Fibroblast of lung (primary cell): ENCODE data around the gene PABPN1L. TPM values are rescaled to one million over a fixed set of nuclear protein-coding genes. Genes with fewer than 3 reads are reported as not detected.

Experiments used
- DNase-seq, 2 donors: peaks; one replicate each; pipeline versions ENCODE4 v3.0.0 to v3.0.0-alpha.2; 2010; ENCODE audit warnings: low read depth in 2 of 2
- H2AFZ ChIP-seq: 2 replicates; pipeline ENCODE4 v1.5.1; 2012; ENCODE audit warnings: low read length, control low read depth, inconsistent platforms
- H3K27ac ChIP-seq: 2 replicates; pipeline ENCODE4 v1.5.1; 2011; ENCODE audit warnings: low read length, control low read depth; ENCODE audit not compliant: insufficient read depth
- H3K27me3 ChIP-seq: 2 replicates; pipeline ENCODE4 v1.5.1; 2011; ENCODE audit warnings: mild to moderate bottlenecking, low read length; ENCODE audit not compliant: control insufficient read depth, insufficient read depth
- H3K36me3 ChIP-seq: 2 replicates; pipeline ENCODE4 v1.5.1; 2011; ENCODE audit warnings: low read length; ENCODE audit not compliant: control insufficient read depth, insufficient read depth
- H3K4me1 ChIP-seq: 2 replicates; pipeline ENCODE4 v1.5.1; 2011; ENCODE audit warnings: low read length; ENCODE audit not compliant: control insufficient read depth, insufficient read depth; ENCODE audit errors: extremely low read depth
- H3K4me2 ChIP-seq: 2 replicates; pipeline ENCODE4 v1.5.1; 2011; ENCODE audit warnings: low read length, control low read depth; ENCODE audit not compliant: insufficient read depth; ENCODE audit errors: extremely low read depth
- H3K4me3 ChIP-seq, 4 experiments: fragments of 200-600 bp in 1 of 4; sonication (generic) in 1 of 4; replicated peaks in 1 of 4; 2 replicates each; pipeline ENCODE4 v1.5.1; 2011 to 2016; ENCODE audit warnings: low read length in 4 of 4, low read depth in 3 of 4, mild to moderate bottlenecking in 3 of 4, control low read depth in 2 of 4, inconsistent platforms in 1 of 4, mixed read lengths in 1 of 4; ENCODE audit not compliant: insufficient read depth in 1 of 4; ENCODE audit errors: control extremely low read depth in 1 of 4
- H3K79me2 ChIP-seq: 2 replicates; pipeline ENCODE4 v1.5.1; 2012; ENCODE audit warnings: mild to moderate bottlenecking, low read length, inconsistent platforms; ENCODE audit not compliant: control insufficient read depth, insufficient read depth
- H3K9ac ChIP-seq: 2 replicates; pipeline ENCODE4 v1.5.1; 2011; ENCODE audit warnings: mild to moderate bottlenecking, low read length, control low read depth; ENCODE audit not compliant: insufficient read depth
- H3K9me3 ChIP-seq: 2 replicates; pipeline ENCODE4 v1.5.1; 2012; ENCODE audit warnings: low read depth, low read length; ENCODE audit not compliant: control insufficient read depth, insufficient read depth
- H4K20me1 ChIP-seq: 2 replicates; pipeline ENCODE4 v1.5.1; 2011; ENCODE audit warnings: low read length; ENCODE audit not compliant: control insufficient read depth, insufficient read depth; ENCODE audit errors: extremely low read depth
- EZH2 ChIP-seq: IDR thresholded peaks from 2 replicates; pipeline ENCODE4 v1.5.1; 2012; ENCODE audit warnings: low read length, control low read depth, mild to moderate bottlenecking; ENCODE audit errors: missing control alignments
- polyA plus RNA-seq, 2 donors: library from polyadenylated mRNA; depleted of rRNA in 1 of 2; stranded (reverse) in 1 of 2; unstranded in 1 of 2; fragments of >200 nt; gene quantifications; 2 replicates each; pipeline ENCODE4 v1.2.1, GENCODE V29; 2011 to 2012; ENCODE audit warnings: missing spikeins in 1 of 2
- total RNA-seq: library from RNA; depleted of rRNA; stranded (reverse); fragments of >200 nt; gene quantifications from 2 replicates; pipeline ENCODE4 v1.2.1, GENCODE V29; 2014
- TF ChIP-seq, protein P1 (sequence below), 2 donors: IDR thresholded peaks in 1 of 2; conservative IDR thresholded peaks in 1 of 2; 1 replicate in 1 of 2; 2 replicates in 1 of 2; pipeline ENCODE4 v1.5.1; 2011 to 2012; ENCODE audit warnings: low read length in 2 of 2, control low read depth in 1 of 2, inconsistent platforms in 1 of 2, low read depth in 1 of 2, mild to moderate bottlenecking in 1 of 2

The PABPN1L gene
- total and polyA plus RNA-seq, 2 donors (not counting 1 experiment from before 2014, with no cell fraction given) = not detected

DNA sequence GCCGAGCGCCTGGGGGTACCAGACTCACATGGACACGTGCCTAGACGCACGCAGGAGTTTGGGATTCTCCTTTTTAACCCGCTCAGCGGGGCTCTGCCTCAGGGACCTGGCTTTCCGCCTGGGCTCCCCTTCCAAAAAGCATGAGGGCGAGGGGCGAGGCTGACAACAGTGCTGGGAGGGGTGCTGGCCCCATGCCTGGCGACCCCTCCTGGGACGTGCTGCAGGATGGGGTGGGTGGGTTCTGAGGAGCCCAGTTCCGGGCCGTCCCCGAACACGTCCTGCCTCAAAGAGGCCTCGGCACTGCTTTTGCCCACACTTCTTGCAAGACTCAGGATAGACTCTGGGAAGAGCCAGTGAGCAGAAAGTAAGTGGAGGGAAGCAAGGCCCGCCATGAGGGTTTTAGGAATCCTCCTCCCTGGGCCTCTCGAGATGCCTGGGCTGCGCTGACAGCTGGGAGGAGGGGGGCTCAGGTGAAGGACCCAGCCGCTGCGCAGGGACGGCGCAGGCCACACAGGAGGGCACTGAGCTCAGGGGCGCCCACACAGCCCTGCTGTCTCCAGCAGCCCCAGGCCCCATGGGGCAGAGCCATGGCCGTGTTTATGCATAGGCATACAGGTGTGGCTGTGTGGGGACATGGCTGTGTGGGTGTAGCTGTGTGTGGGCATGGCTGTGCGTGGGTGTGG, 15.4 kb upstream of the PABPN1L start:
- H2AFZ ChIP-seq = no peak overlapping the region
- no peaks in the 10 kb centered on the region for H3K27me3 ChIP-seq
- DNase-seq = no peak
- peaks cover 3% of the 10 kb centered on the region for H3K4me1 ChIP-seq
- H3K4me3 ChIP-seq = no peak overlapping the region
- TF ChIP-seq, protein P1, sequence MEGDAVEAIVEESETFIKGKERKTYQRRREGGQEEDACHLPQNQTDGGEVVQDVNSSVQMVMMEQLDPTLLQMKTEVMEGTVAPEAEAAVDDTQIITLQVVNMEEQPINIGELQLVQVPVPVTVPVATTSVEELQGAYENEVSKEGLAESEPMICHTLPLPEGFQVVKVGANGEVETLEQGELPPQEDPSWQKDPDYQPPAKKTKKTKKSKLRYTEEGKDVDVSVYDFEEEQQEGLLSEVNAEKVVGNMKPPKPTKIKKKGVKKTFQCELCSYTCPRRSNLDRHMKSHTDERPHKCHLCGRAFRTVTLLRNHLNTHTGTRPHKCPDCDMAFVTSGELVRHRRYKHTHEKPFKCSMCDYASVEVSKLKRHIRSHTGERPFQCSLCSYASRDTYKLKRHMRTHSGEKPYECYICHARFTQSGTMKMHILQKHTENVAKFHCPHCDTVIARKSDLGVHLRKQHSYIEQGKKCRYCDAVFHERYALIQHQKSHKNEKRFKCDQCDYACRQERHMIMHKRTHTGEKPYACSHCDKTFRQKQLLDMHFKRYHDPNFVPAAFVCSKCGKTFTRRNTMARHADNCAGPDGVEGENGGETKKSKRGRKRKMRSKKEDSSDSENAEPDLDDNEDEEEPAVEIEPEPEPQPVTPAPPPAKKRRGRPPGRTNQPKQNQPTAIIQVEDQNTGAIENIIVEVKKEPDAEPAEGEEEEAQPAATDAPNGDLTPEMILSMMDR (conservative IDR thresholded peaks at IDR 0.05 in 1 of 2, IDR thresholded peaks at IDR 0.05 in 1 of 2; ENCODE audit: low read depth in 1 of 2, low read length in 2 of 2) = no peak
- no peak for TF ChIP-seq EZH2
- no peak overlapping the region for H3K27ac ChIP-seq
- no peak overlapping the region for H3K9ac ChIP-seq
- H3K9me3 ChIP-seq = no peaks in the 10 kb centered on the region
- H4K20me1 ChIP-seq = no peaks in the 10 kb centered on the region
- no peaks in the 10 kb centered on the region for H3K36me3 ChIP-seq
- H3K4me2 ChIP-seq = no peak overlapping the region
- no peaks in the 10 kb centered on the region for H3K79me2 ChIP-seq

DNA sequence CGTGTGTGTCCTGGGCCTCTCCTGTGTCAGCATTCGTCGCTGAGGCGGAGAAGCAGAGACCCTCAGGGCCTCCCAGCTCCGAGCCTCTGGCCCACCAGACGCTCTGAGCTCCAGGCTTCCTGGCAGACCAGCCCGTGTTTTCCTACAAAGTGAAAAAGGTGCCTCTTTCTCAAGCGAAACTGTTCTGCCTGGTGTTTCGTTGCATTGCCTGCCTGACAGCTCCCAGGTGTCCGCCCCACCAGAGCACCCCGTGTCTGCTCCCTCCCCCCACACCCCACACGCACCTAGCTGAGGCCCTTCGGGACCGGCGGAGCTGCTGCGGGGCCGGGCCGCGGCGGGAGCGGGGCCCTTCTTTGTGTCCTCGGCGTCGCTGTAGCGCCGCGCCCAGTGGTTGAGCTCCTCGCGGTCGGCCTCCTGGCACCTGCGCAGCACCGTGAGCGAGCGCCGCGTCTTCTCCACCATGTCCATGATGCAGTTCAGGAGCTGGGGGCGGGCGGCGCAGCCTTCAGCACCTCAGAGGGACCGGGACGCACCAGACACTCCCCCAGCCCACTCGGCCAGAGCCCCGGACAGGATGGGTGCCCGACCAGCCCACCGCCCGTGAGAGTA, 14.7 kb upstream of the PABPN1L start:
- Histone ChIP-seq H3K79me2 (no peaks in the 10 kb centered on the region), H3K27me3 (no peaks in the 10 kb centered on the region), H3K9ac (no peak overlapping the region), H3K27ac (no peak overlapping the region), H3K4me3 (no peak overlapping the region), H2AFZ (no peak overlapping the region), H3K36me3 (no peaks in the 10 kb centered on the region), H3K4me1 (no peaks in the 10 kb centered on the region), H3K4me2 (no peak overlapping the region), H3K9me3 (no peaks in the 10 kb centered on the region), H4K20me1 (no peaks in the 10 kb centered on the region)
- no peak for DNase-seq
- TF ChIP-seq EZH2 = no peak
- TF ChIP-seq, protein P1 (conservative IDR thresholded peaks at IDR 0.05 in 1 of 2, IDR thresholded peaks at IDR 0.05 in 1 of 2; ENCODE audit: low read depth in 1 of 2, low read length in 2 of 2) = no peak

DNA sequence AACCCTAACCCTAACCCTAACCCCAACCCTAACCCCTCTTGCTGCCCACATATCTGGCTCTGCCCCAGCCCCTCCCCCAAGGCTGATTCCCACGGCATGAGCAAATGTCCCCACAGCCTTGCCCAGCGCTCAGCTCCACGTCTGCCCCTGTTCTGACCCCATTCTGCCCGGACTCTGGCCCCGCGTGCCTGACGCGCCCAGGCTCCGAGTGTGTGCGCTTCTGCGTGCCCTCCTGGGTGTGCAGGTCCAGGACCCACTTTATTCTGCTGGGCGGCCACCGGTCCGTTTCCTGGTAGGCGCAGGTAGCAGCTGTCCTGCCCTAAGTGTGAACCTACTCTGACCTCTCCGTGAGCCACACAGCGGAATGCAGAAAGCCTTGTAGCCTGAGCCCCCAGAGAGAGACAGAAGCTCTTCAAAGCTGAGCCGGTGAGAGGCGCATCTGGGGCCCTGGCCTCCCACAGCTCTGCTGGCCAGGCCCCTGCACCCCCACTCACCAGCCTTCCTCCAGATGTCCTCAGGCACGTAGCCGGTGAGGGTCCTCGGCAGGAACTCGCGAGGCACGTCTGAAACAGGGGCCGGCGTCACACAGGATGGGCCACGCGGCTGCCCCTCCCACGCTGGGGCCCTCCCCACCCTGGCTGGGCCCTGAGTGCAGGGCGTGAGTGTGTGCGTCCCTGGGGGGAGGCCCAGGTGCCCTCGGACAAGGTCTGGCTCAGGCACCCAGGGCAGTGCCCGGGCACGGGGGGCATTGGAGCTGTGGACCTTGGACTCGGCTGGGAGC, 14.0 kb upstream of the PABPN1L start:
- Histone ChIP-seq H3K27ac (no peak overlapping the region), H3K4me2 (no peak overlapping the region), H4K20me1 (no peaks in the 10 kb centered on the region), H3K27me3 (no peaks in the 10 kb centered on the region), H3K79me2 (no peaks in the 10 kb centered on the region), H3K9me3 (no peaks in the 10 kb centered on the region), H3K4me1 (no peaks in the 10 kb centered on the region), H3K4me3 (no peak overlapping the region), H3K9ac (no peak overlapping the region), H2AFZ (no peak overlapping the region), H3K36me3 (no peaks in the 10 kb centered on the region)
- DNase-seq = no peak
- TF ChIP-seq EZH2 = no peak
- TF ChIP-seq, protein P1 (conservative IDR thresholded peaks at IDR 0.05 in 1 of 2, IDR thresholded peaks at IDR 0.05 in 1 of 2; ENCODE audit: low read depth in 1 of 2, low read length in 2 of 2) = no peak
